ENCODE data around the gene ENTPD8.

DNA sequence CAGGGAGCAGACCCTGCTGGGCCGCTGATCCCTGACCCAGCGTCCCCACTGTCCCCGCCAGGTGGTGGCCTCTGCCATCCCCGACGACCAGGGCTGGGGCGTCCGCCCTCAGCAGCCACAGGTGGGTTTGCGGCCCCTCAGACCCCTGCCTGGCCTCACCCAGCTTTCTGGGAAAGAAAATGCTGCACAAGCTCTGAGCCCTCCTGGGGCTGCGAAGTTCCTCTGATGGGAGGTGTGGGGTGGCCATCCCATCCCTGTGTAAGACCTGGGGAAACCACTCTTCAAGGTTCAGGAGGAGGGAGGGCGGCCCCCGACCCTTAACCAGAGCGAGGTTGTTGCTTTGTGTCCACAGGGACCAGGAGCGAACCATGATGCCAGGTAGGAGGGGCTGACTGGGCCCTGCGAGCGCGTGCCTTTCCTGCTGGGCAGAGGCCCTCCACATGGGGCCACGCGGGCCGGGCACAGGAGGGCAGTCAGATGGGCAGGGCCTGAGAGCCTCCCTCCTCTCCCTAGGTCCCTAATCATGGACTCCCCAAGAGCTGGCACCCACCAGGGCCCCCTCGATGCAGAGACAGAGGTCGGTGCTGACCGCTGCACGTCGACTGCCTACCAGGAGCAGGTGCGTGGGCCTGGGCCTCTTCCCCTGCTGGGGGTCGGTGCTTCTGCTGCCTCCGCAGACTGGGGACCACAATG, 10.3 kb downstream of the ENTPD8 start:
- TF ChIP-seq ATF6 (CRISPR knock-in tag; conservative IDR thresholded peaks at IDR 0.05), result no peak
- no peak for TF ChIP-seq RAD21 (CRISPR knock-in tag; IDR thresholded peaks at IDR 0.05)
- TF ChIP-seq POLR2A (IDR thresholded peaks at IDR 0.05; ENCODE audit: insufficient read depth in 1 of 2, low read depth in 2 of 2, low read length in 2 of 2), result no peak
- TF ChIP-seq FOSL2 (CRISPR knock-in tag; IDR thresholded peaks at IDR 0.05), result no peak
- no peak for TF ChIP-seq NCOR1 (IDR thresholded peaks at IDR 0.05; ENCODE audit: borderline replicate concordance, low read length)
- TF ChIP-seq CBX1 (IDR thresholded peaks at IDR 0.05; ENCODE audit: low read depth), result no peak
- no peak for TF ChIP-seq TARDBP (CRISPR knock-in tag; IDR thresholded peaks at IDR 0.05)
- TF ChIP-seq RBAK (CRISPR knock-in tag; IDR thresholded peaks at IDR 0.05), result no peak
- TF ChIP-seq CTCF (CRISPR knock-in tag; IDR thresholded peaks at IDR 0.05), result no peak
- TF ChIP-seq, protein P1, sequence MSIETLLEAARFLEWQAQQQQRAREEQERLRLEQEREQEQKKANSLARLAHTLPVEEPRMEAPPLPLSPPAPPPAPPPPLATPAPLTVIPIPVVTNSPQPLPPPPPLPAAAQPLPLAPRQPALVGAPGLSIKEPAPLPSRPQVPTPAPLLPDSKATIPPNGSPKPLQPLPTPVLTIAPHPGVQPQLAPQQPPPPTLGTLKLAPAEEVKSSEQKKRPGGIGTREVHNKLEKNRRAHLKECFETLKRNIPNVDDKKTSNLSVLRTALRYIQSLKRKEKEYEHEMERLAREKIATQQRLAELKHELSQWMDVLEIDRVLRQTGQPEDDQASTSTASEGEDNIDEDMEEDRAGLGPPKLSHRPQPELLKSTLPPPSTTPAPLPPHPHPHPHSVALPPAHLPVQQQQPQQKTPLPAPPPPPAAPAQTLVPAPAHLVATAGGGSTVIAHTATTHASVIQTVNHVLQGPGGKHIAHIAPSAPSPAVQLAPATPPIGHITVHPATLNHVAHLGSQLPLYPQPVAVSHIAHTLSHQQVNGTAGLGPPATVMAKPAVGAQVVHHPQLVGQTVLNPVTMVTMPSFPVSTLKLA (IDR thresholded peaks at IDR 0.05), result no peak
- TF ChIP-seq FOXM1 (CRISPR knock-in tag; IDR thresholded peaks at IDR 0.05), result no peak
- no peak; the same call in 1 of the 2 replicates for TF ChIP-seq ZNF687 (CRISPR knock-in tag; IDR thresholded peaks at IDR 0.05)
- no peak for TF ChIP-seq ZNF614 (CRISPR knock-in tag; IDR thresholded peaks at IDR 0.05; ENCODE audit: borderline replicate concordance)
